ENCODE results near the gene MEI1. TPM values are rescaled to one million over a fixed set of nuclear protein-coding genes. Genes with fewer than 3 reads are reported as not detected.

Gene MEI1
- total RNA-seq, 4 donors from 2014 or later = 1.1 to 20.5 TPM; not detected in 2

- H3K9me3 ChIP-seq = no peaks in the 10 kb centered on the region
- WGBS, 2 donors (ENCODE audit: low coverage in 1 of 2) = 84% methylated on average over 2 of the region's 2 CpGs; no CpG with 5 or more reads in 1 of the 2 donors
- intact Hi-C loops (cut with DNase I; ENCODE audit: low total_unique reads) = no loop called here
- peak overlapping the region in 1 of 4 donors; percentile 32 for H3K4me3 ChIP-seq
- H3K36me3 ChIP-seq = no peaks in the 10 kb centered on the region
- H3K27ac ChIP-seq = peak overlapping the region in 1 of 4 donors; percentile 30
- peaks cover 0 to 5% (median 0%) of the 10 kb centered on the region in 4 donors for H3K4me1 ChIP-seq
- H3K27me3 ChIP-seq = no peaks in the 10 kb centered on the region
- DNase-seq = no peak
- TF ChIP-seq POLR2AphosphoS5 (IDR thresholded peaks at IDR 0.05) (no peak), CTCF (IDR thresholded peaks at IDR 0.05) (no peak), POLR2A (IDR thresholded peaks at IDR 0.05) (no peak), EP300 (IDR thresholded peaks at IDR 0.05; ENCODE audit: low read depth) (no peak)
- in situ Hi-C loops (cut with MboI; ENCODE audit: low pct_ligation_motif_present in 1 of 4, low pct_unique_long_range_greater_than_20kb in 1 of 4, low sequenced_read_pairs in 3 of 4) = no loop called here
These were observed 83.4 kb downstream of the MEI1 start for GRCh38 chr22:41782751-41783150.

GRCh38 chr22:41787331-41787730 lies 88.0 kb downstream of the MEI1 start:
- Histone ChIP-seq H3K27me3 (no peaks in the 10 kb centered on the region), H3K9me3 (no peaks in the 10 kb centered on the region), H3K27ac (no peak overlapping the region), H3K36me3 (no peaks in the 10 kb centered on the region), H3K4me3 (no peak overlapping the region), H3K4me1 (no peaks in the 10 kb centered on the region)
- intact Hi-C loops (cut with DNase I; ENCODE audit: low total_unique reads) = no loop called here
- WGBS, 2 donors (ENCODE audit: low coverage in 1 of 2) = 81 to 85% methylated on average over 2 of the region's 2 CpGs
- in situ Hi-C loops (cut with MboI; ENCODE audit: low pct_ligation_motif_present in 1 of 4, low pct_unique_long_range_greater_than_20kb in 1 of 4, low sequenced_read_pairs in 3 of 4) = no loop called here
- no peak for TF ChIP-seq POLR2A (IDR thresholded peaks at IDR 0.05)
- no peak for TF ChIP-seq CTCF (IDR thresholded peaks at IDR 0.05)
- no peak for TF ChIP-seq EP300 (IDR thresholded peaks at IDR 0.05; ENCODE audit: low read depth)
- no peak for TF ChIP-seq POLR2AphosphoS5 (IDR thresholded peaks at IDR 0.05)
- DNase-seq = no peak

DNA sequence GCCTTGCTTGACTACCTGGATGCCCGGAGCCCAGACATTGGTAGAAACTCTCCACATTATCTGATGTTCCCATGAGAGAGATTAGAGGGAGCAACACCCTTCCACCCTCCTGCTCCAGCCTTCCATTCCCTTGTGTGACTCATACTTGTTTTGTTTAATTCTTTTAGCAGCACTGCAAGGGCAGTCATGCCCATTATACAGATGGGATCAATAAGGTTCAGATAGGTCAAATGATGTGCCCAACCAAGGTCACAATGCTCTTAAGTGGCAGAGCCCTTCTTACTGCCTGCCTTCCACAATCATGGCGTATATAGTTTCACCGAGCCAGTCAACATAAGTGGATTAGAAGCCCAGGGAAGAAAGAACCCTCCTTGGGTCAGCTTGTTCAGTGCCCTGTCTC lies 94.6 kb downstream of the MEI1 start:
- Histone ChIP-seq H3K4me1 (no peaks in the 10 kb centered on the region), H3K9me3 (no peaks in the 10 kb centered on the region), H3K4me3 (no peak overlapping the region), H3K36me3 (no peaks in the 10 kb centered on the region), H3K27me3 (no peaks in the 10 kb centered on the region), H3K27ac (no peak overlapping the region)
- TF ChIP-seq POLR2A (IDR thresholded peaks at IDR 0.05) = no peak
- TF ChIP-seq POLR2AphosphoS5 (IDR thresholded peaks at IDR 0.05) = no peak
- TF ChIP-seq CTCF (IDR thresholded peaks at IDR 0.05) = no peak
- TF ChIP-seq EP300 (IDR thresholded peaks at IDR 0.05; ENCODE audit: low read depth) = no peak
- 96 to 100% methylated on average over 1 to 3 of the region's 3 CpGs for WGBS, 2 donors (ENCODE audit: low coverage in 1 of 2)
- intact Hi-C loops (cut with DNase I; ENCODE audit: low total_unique reads) (no loop called here), in situ Hi-C loops (cut with MboI; ENCODE audit: low pct_ligation_motif_present in 1 of 4, low pct_unique_long_range_greater_than_20kb in 1 of 4, low sequenced_read_pairs in 3 of 4) (no loop called here)
- no peak for DNase-seq

- intact Hi-C loops (cut with DNase I; ENCODE audit: low total_unique reads) = no loop called here
- Histone ChIP-seq H3K36me3 (no peaks in the 10 kb centered on the region), H3K9me3 (no peaks in the 10 kb centered on the region), H3K27ac (no peak overlapping the region), H3K27me3 (no peaks in the 10 kb centered on the region), H3K4me1 (peaks cover 10 to 23% (median 18%) of the 10 kb centered on the region in 4 donors), H3K4me3 (no peak overlapping the region)
- in situ Hi-C loops (cut with MboI; ENCODE audit: low pct_ligation_motif_present in 1 of 4, low pct_unique_long_range_greater_than_20kb in 1 of 4, low sequenced_read_pairs in 3 of 4) = no loop called here
- WGBS, 2 donors (ENCODE audit: low coverage in 1 of 2) = 94 to 100% methylated on average over 1 to 2 of the region's 2 CpGs
- no peak for DNase-seq
- no peak for TF ChIP-seq EP300 (IDR thresholded peaks at IDR 0.05; ENCODE audit: low read depth)
- TF ChIP-seq POLR2AphosphoS5 (IDR thresholded peaks at IDR 0.05) = no peak
- no peak for TF ChIP-seq POLR2A (IDR thresholded peaks at IDR 0.05)
- no peak for TF ChIP-seq CTCF (IDR thresholded peaks at IDR 0.05)
These were observed 99.4 kb downstream of the MEI1 start for GRCh38 chr22:41798736-41799135.
